Fibroblast of the aortic adventitia (primary cell): ENCODE results near the gene USP54. TPM values are rescaled to one million over a fixed set of nuclear protein-coding genes. Genes with fewer than 3 reads are reported as not detected.

ENCODE experiments used
- DNase-seq: peaks from one replicate; pipeline ENCODE4 v3.0.0-alpha.2; 2010; ENCODE audit warnings: low read depth
- H3K4me3 ChIP-seq: 2 replicates; pipeline ENCODE4 v1.5.1; 2011; ENCODE audit warnings: low read depth, mild to moderate bottlenecking, control low read depth, low read length, moderate library complexity
- CTCF ChIP-seq: IDR thresholded peaks from 2 replicates; pipeline ENCODE4 v1.5.1; 2011; ENCODE audit warnings: mild to moderate bottlenecking, low read length, control low read depth, inconsistent platforms; ENCODE audit not compliant: insufficient read depth
- total RNA-seq: library from RNA; depleted of rRNA; stranded (reverse); fragments of >200 nt; gene quantifications from 2 replicates; pipeline ENCODE4 v1.2.3, GENCODE V29; 2012; ENCODE audit warnings: low replicate concordance

USP54 gene
- total RNA-seq, 1 donor: 14.8 TPM

- no peak for TF ChIP-seq CTCF
- no peak overlapping the region for H3K4me3 ChIP-seq
- DNase-seq: no peak
Observed at GRCh38 chr10:73509695-73510094, 81.4 kb downstream of the USP54 start.

- peak; percentile 40 for DNase-seq
- no peak for TF ChIP-seq CTCF
- H3K4me3 ChIP-seq: no peak overlapping the region
Observed at GRCh38 chr10:73506491-73506890, 84.7 kb downstream of the USP54 start.

- TF ChIP-seq CTCF: no peak
- no peak overlapping the region for H3K4me3 ChIP-seq
- DNase-seq: no peak
Observed at GRCh38 chr10:73506074-73506473, 85.1 kb downstream of the USP54 start.

- DNase-seq: no peak
- no peak overlapping the region for H3K4me3 ChIP-seq
- no peak for TF ChIP-seq CTCF
Observed at GRCh38 chr10:73503037-73503436, 88.1 kb downstream of the USP54 start.

- no peak for DNase-seq
- no peak overlapping the region for H3K4me3 ChIP-seq
- TF ChIP-seq CTCF: no peak
Observed at GRCh38 chr10:73501651-73502050, 89.5 kb downstream of the USP54 start.

- no peak overlapping the region for H3K4me3 ChIP-seq
- no peak for DNase-seq
- TF ChIP-seq CTCF: no peak
Observed at GRCh38 chr10:73497623-73498022, 93.5 kb downstream of the USP54 start.

GRCh38 chr10:73495884-73496674, 95.1 kb downstream of the USP54 start, which contains the start of gene PPP3CB:
PPP3CB (minus strand) TSS chr10:73496024; CDS start chr10:73495889, 135 bp downstream.
- TF ChIP-seq CTCF: no peak
- H3K4me3 ChIP-seq: peak within 1 kb of the TSS; percentile 88
- DNase-seq: peak; percentile 97
